HG02981 (cell line): ENCODE data around the gene GRB10.

Source experiments
- ATAC-seq: cut with Tn5 transposase; IDR thresholded peaks from one replicate; pipeline ENCODE4 v1.9.1; 2021; ENCODE audit warnings: mild to moderate bottlenecking, moderate library complexity; ENCODE audit not compliant: unreplicated experiment

Gene GRB10

GRCh38 chr7:50658696-50659095, 124.0 kb downstream of the GRB10 start:
- ATAC-seq, result no peak

DNA sequence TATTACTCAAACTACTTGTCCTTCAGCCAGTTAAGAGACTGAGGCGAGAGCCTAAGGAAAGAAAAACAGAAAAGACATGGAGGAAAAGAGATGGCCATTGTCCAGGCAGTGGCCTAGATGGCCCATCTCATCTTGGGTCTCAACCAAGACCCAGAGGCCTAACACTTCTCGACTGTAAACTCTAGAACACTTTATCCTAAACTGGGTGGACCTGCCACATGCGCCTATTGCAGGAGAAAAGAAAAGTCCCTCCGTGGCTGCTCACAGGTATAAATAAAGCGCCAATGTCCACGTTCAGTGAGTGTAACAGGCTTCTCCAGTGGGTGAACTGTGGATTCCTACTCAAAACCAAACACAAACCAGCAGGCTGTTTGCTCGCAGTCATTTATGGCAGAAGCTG, 124.8 kb downstream of the GRB10 start:
- no peak for ATAC-seq

DNA sequence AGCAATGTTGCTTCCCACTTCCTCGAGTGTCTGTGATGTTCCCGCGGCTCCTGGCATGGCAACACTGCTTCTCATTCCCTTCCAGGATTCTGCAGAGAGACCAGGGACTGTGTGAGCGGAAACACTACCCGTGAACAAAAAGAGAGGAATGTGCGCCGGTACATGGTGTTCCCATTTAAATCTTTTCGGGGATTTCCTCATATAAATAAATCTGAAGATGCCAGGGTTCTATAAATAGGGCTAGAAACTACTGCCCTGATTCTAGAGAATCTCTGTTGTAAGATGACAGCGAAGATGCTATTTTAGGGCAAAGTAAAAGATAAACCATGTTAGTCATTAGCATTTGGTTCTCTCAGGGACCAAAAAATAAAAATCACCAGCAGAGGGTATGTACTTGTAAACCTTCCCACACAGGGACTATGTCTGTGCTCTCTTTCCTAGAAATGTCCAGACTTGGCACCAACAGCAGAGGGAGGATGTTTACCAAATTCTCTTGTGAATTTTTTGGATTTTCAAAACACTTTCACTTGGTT, 125.3 kb downstream of the GRB10 start:
- ATAC-seq, result no peak

DNA sequence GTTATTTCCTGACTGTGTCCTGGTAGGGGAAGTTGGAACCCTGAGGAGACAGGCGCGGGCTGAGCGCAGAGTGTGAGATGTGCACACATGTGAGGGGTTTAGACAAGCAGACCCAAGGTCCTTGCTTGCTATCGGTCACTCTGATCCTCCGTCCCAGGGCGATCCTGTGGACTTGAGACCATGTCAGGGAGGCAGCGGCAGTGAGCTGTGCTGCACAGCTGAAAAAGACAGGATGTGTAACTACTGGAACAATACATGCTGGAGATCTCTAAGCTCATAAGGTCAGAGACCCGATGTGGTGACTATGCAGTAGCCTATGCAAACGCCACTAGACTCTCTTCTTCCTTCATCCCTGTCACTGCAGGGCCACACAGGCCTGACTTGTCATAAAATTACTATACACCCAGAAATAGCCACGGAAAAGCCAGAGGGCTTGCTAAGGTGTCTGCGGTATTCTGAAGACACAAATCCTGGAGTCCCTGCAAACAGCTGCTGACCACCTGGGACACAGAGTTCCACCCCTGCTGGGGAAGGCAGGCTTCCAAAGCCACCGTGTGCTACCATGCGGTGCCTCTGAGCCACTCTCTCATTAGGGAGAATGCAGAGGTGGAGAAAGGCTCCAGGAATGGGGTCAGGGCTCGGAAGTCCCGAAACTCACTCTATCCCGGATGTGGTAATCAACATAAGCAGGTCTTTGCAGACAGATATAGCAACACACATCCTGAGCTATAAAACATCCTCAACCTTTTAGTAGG, 126.4 kb downstream of the GRB10 start:
- no peak for ATAC-seq

DNA sequence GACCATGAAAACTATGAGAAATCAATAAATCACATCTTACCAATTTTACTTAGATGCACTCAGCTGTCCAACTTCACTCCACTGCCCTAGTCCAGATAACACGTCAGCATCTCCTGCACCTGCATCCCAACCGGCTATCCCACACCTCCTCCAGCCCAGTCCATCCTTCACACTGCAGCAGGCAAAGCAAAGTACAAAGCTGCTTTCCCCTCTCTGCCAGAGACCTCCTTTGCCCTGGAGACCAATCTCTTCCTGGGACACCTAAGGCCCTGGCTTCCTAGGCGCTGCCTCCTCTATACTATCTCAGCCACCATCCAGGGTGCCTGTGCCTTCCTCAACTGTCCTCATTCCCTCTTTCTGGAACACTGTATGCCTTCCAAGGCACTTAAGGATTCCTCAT, 127.2 kb downstream of the GRB10 start:
- ATAC-seq, result no peak

DNA sequence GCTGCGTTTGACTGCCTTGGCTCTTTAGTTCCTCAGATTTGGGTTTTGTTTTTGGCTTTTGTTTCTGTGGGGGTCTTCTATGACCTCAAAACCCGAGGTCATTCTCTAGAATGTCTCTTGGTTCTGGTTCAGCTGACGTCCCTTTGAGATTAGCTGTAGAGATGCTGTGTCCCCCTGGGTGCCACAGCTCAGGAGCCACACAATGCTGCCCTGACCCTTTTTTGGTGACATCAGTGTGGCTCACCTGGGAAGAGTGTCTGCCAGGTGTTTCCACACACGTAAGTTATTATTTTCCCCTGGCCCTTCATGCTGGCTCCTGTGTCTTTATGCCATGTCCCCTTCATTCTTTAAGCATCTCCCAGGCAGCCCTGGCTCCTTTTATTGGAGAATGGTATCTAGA, 127.7 kb downstream of the GRB10 start:
- no peak for ATAC-seq

GRCh38 chr7:50653981-50654425, 128.7 kb downstream of the GRB10 start:
- ATAC-seq, result no peak

DNA sequence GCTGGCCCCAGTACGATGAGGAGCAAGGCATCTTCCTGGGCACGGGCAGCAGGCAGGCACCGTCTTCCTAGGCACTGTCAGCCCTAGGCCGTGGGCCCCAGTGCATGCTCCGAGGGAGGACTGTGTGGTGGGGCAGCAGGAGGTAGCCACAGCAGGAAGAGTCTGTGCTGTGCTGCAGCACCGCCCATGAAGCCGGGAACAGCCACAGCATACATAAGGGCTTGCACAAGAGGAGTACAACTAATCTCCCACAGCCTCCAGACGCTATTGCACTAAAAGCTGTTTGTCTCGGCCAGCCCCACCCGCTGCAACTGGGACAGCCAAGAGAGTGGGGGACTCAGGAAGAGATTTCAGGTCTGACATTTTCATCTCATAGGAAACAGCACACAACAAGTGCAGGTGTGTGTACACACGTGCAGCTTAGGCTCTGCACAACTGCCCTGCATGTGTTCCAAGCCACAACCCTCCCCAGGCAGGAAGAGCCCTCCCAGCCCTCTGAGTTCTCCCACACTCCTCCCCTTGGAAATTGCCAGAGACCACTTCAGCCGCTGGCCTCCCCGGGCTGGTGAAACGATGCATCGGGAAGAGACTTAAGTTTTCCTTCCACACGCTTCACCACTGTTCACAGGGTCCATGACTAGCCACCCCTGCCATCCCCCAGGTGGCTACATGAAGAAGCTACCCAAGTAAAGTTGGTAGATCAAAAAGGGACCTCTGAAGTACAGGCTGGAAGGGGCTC, 129.4 kb downstream of the GRB10 start:
- no peak for ATAC-seq

GRCh38 chr7:50652400-50653125, 130.1 kb downstream of the GRB10 start:
- no peak for ATAC-seq

- peak; percentile 62 for ATAC-seq
Observed at GRCh38 chr7:50651271-50651989, 131.3 kb downstream of the GRB10 start.

DNA sequence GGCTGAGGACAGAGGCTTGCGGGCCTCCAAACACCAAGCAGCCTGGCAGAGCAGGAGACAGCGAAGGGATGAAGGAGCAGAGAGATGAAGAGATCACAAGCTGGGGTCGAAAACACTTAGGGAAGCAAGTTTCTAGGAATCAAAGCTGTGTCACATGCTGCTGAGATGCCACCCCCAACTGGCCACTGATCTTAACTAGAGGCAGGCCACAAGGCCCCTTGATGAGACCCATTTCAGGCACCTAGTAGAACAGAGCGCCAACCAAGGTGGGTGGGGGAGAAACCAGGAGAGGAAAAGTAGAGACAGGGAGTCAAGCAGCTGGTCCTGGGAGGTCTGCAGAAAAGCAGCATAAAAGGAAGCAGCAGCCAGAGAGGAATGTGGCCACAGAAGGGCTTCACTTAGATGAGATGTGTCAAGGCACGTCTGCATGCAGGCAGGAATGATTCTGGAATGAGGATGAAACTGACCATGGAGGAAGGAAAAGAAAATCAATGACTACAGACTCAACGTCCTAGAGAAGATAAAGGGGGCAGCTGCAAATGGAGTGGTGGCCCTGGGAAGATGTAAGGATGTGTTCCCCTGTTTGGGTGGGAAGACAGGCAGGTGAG, 132.5 kb downstream of the GRB10 start:
- ATAC-seq, result no peak

DNA sequence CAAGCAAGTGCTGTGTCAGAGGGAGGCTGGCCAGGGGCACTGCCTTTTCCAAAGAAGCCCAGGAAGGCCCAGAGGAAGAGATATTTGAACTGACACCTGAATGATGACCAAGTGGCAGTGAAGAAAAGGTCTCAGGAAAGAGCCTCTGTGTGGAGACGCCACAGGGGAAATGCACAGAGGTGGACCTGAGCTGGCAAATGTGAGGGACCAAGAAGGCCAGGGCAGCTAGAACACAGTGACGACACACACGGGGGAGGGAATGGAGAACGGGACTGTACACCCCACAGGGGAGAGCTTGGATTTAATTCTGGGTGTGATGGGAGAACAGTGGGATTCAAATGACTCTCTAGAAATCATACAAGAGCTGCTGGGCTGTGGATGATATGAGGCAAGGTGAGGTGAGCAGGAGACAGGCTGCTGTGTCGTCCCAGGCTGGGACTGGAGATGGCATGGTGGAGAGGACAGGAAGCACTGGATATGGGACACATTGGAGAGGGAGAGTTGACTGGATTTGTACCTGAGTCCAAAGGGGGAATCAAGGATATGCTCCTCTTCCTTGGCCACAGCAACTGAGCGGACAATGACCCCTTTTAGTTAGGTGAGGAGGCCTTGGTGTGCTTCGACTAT, 133.3 kb downstream of the GRB10 start:
- ATAC-seq, result no peak

GRCh38 chr7:50648570-50649169, 134.0 kb downstream of the GRB10 start:
- no peak for ATAC-seq

DNA sequence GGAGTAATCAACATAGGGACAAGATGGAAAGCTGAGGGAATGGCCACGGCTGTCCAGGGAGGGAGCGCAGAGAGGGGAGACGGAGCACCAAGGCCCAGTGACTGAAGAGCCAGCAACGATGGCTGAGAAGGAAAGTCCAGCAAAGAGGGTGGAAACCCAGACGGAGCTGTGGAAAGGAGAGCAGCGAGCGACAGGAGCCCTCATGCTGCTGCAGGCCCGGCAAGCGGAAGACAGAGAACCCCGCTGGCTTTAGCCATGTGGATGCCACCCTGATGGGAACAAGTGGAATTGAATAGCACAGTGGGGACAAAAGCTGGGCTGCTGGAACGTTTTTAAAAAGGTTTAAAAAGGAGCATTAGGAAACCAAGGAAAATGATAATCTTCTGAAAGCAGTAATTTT, 134.6 kb downstream of the GRB10 start:
- ATAC-seq, result no peak

DNA sequence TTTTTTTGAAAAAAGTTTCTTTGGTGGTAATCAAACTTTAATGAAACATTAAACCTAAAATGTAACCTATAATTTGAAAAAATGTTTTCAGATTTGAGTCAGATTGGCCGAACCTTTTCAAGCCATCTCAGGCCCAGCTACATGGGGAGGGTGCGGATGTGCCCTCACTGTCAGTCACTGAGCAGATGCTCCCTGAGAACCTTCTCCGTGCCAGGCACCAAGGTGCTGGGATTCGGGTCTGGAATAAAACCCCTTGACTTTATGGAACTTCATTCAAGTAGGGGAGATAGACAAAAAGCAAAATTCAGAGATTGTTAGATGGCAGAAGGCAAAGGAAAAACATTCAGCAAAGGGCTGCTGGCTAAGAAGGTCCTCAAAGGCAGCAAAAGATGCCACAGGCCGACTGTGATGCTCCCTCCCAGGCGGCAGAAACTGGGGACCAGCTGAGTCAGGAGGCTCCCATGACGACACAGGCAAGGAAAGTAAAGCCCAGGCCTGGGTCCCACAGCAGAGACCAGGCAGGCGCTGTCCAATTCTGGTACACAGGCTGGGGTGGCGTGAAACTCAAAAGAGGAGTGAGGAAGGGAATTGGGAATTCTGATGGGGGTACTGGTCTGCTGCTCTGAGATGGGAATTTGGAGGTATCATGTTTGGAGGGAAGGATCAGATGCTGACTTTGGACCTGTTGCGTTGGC, 135.3 kb downstream of the GRB10 start:
- no peak for ATAC-seq

- no peak for ATAC-seq
Observed at GRCh38 chr7:50646069-50646468, 136.6 kb downstream of the GRB10 start.

DNA sequence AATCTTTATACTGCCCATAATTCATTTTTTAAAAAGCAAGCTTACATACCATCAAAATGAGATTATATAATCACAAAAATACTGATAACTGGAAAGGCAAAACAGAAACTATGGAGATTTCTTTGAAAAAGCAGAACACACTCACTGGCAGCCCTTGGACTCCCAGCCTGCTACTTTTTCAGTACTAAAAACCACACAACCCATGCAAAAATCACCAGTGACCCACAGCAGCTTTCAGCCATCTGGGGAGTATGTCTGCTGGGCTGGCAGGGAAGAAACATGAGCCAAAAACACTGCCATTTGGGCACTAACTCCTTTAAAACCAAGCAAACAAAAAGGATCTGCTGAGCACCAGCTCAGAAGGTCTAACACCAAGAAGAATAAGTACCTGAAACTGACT, 137.5 kb downstream of the GRB10 start:
- ATAC-seq, result no peak

- ATAC-seq, result no peak
Observed at GRCh38 chr7:50644586-50644985, 138.1 kb downstream of the GRB10 start.

DNA sequence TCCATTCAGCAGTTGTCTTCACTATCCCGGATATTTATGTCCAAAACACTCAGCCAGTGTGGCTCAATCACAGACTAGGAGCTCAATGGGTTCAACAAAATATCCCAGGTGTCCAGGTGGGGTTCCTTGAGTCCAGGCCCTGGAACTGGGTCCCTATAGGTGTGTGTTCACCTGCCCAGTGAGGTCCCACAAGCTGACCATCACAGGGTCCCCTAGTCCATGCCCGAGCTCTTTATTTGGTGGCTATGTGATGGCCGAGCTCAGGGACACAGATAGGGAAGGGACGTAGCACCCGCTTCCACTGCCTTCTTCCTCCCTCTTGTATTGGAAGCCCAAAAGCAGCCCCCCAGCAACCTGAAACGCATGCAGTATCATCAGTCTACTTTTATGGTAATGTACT, 138.6 kb downstream of the GRB10 start:
- ATAC-seq, result no peak
